Panc1 (cell line): ENCODE measurements around the gene NKAIN2.

ENCODE experiments used
- CTCF ChIP-seq: fragments of 450-650 bp; IDR thresholded peaks from 2 replicates; pipeline ENCODE4 v1.5.1; 2017; ENCODE audit warnings: mild to moderate bottlenecking
- TCF7L2 ChIP-seq: IDR thresholded peaks from 2 replicates; pipeline ENCODE4 v1.6.1; 2011; ENCODE audit warnings: mild to moderate bottlenecking, low read depth, low read length, inconsistent platforms

GRCh38 chr6:124026694-124027093 lies 223.0 kb downstream of the NKAIN2 start:
- TF ChIP-seq TCF7L2, result no peak
- no peak for TF ChIP-seq CTCF
